HepG2 (cell line): ENCODE data around the gene AMIGO3. TPM values are rescaled to one million over a fixed set of nuclear protein-coding genes. Genes with fewer than 3 reads are reported as not detected.
"Not testable (repeated sequence)": the region's sequence is repeated elsewhere in the genome, so short reads cannot be mapped to it uniquely, and the experiment has no call there.

Source experiments
- ATAC-seq: fragments of 200-7000 bp; cut with Tn5 transposase; 3 replicates; pipeline ENCODE4 v1.9.1; 2020; ENCODE audit warnings: mild to moderate bottlenecking, moderate library complexity
- BruUV-seq: library from RNA; stranded (reverse); fragments of 400-500 nt; replicated peaks from 2 replicates; lab custom pipeline; 2021; lab: Mats Ljungman, UMichigan
- CTCF ChIA-PET: fragments of 300-600 bp; formaldehyde crosslinking; extraction: SDS; loops from one replicate; lab custom pipeline; 2021; ENCODE audit warnings: low total read pairs, inconsistent platforms, low intra/inter-chr PET ratio; lab: Yijun Ruan, JAX
- POLR2A ChIA-PET: fragments of 350-600 bp; sonication (Branson Sonifier 250); formaldehyde crosslinking; loops from one replicate; lab custom pipeline; 2020; ENCODE audit warnings: antibody characterized with exemption, inconsistent platforms; lab: Yijun Ruan, JAX
- DNase-seq: peaks from one replicate; pipeline ENCODE4 v3.0.0-alpha.2; 2015; ENCODE audit warnings: low spot score
- FAIRE-seq: peaks from 3 replicates; lab custom pipeline; 2011; peaks lifted over from hg19 to GRCh38; lab: Jason Lieb, UNC
- H2AFZ ChIP-seq: one replicate; pipeline ENCODE4 v1.6.1; 2011; ENCODE audit warnings: low read length, inconsistent platforms
- H3K27ac ChIP-seq: fragments of 300-600 bp; 3 replicates; pipeline ENCODE4 v1.8.0; 2011; ENCODE audit warnings: mixed run types, mild to moderate bottlenecking, mixed read lengths, low read length, inconsistent platforms; ENCODE audit not compliant: insufficient read depth; ENCODE audit errors: extremely low read length
- H3K27me3 ChIP-seq, 2 experiments: fragments of 200-600 bp in 1 of 2; 2 replicates in 1 of 2; 3 replicates in 1 of 2; pipeline versions ENCODE4 v1.6.0 to v1.8.0; 2011; ENCODE audit warnings: low read length in 2 of 2, mild to moderate bottlenecking in 2 of 2, moderate library complexity in 2 of 2, inconsistent platforms in 1 of 2; ENCODE audit not compliant: insufficient read depth in 2 of 2, control insufficient read depth in 1 of 2
- H3K36me3 ChIP-seq, 2 experiments: fragments of 200-600 bp in 1 of 2; replicated peaks in 1 of 2; 2 replicates in 1 of 2; 3 replicates in 1 of 2; pipeline versions ENCODE4 v1.5.1 to v1.8.0; 2011; ENCODE audit warnings: low read length in 2 of 2, inconsistent platforms in 1 of 2; ENCODE audit not compliant: insufficient read depth in 2 of 2, control insufficient read depth in 1 of 2
- H3K4me1 ChIP-seq: 2 replicates; pipeline ENCODE4 v1.5.1; 2012; ENCODE audit warnings: low read length, inconsistent platforms; ENCODE audit not compliant: insufficient read depth
- H3K4me2 ChIP-seq: 2 replicates; pipeline ENCODE4 v1.6.0; 2011; ENCODE audit warnings: low read depth, low read length, inconsistent platforms
- H3K4me3 ChIP-seq, 3 experiments: fragments of 200-600 bp in 1 of 3; sonication (generic), shearing (Covaris generic) in 1 of 3; replicated peaks in 1 of 3; 2 replicates each; pipeline ENCODE4 v1.5.1; 2011 to 2016; ENCODE audit warnings: low read length in 3 of 3, inconsistent platforms in 2 of 3, low read depth in 2 of 3, mild to moderate bottlenecking in 2 of 3, control low read depth in 1 of 3, mixed read lengths in 1 of 3; ENCODE audit not compliant: insufficient read depth in 1 of 3
- H3K79me2 ChIP-seq: one replicate; pipeline ENCODE4 v1.6.1; 2011; ENCODE audit warnings: low read length, inconsistent platforms; ENCODE audit not compliant: insufficient read depth
- H3K9ac ChIP-seq: 2 replicates; pipeline ENCODE4 v1.6.0; 2011; ENCODE audit warnings: mild to moderate bottlenecking, low read depth, low read length, inconsistent platforms; ENCODE audit not compliant: insufficient read depth
- H3K9me3 ChIP-seq: 2 replicates; pipeline ENCODE4 v1.5.1; 2012; ENCODE audit warnings: mild to moderate bottlenecking, low read length
- H4K20me1 ChIP-seq: 2 replicates; pipeline ENCODE4 v1.6.0; 2011; ENCODE audit warnings: inconsistent platforms, mild to moderate bottlenecking, low read length, moderate library complexity; ENCODE audit not compliant: insufficient read depth
- CREM ChIP-seq, 2 experiments: sonication (generic) in 1 of 2; formaldehyde crosslinking in 1 of 2; IDR thresholded peaks; 2 replicates each; pipeline versions ENCODE4 v1.4.0 to v1.6.1; 2016 to 2020; ENCODE audit warnings: antibody characterized with exemption in 1 of 2, mild to moderate bottlenecking in 1 of 2, missing genetic modification reagents in 1 of 2
- DMAP1 ChIP-seq: IDR thresholded peaks from 2 replicates; pipeline ENCODE4 v1.6.1; 2016
- ELF1 ChIP-seq: sonication (generic); formaldehyde crosslinking; IDR thresholded peaks from 2 replicates; pipeline ENCODE4 v1.4.0; 2020; ENCODE audit warnings: missing genetic modification reagents
- HMGXB4 ChIP-seq, 2 experiments: sonication (generic) in 1 of 2; formaldehyde crosslinking in 1 of 2; IDR thresholded peaks; 2 replicates each; pipeline versions ENCODE4 v1.4.0 to v1.6.1; 2018 to 2020; ENCODE audit warnings: missing genetic modification reagents in 2 of 2, borderline replicate concordance in 1 of 2, low read depth in 1 of 2, mild to moderate bottlenecking in 1 of 2, missing biosample characterization in 1 of 2
- HOXA3 ChIP-seq: sonication (generic); formaldehyde crosslinking; IDR thresholded peaks from 2 replicates; pipeline ENCODE4 v1.5.0; 2020; ENCODE audit warnings: missing genetic modification reagents
- LCORL ChIP-seq, 2 experiments: fragments of 450-650 bp in 1 of 2; sonication (generic) in 1 of 2; formaldehyde crosslinking in 1 of 2; IDR thresholded peaks; 2 replicates each; pipeline versions ENCODE4 v1.5.0 to v1.6.1; 2017 to 2020; ENCODE audit warnings: antibody characterized with exemption in 1 of 2, missing genetic modification reagents in 1 of 2
- NCOA2 ChIP-seq: sonication (generic); formaldehyde crosslinking; IDR thresholded peaks from 2 replicates; pipeline ENCODE4 v1.8.0; 2022; ENCODE audit warnings: inconsistent platforms
- YEATS4 ChIP-seq: sonication (generic); formaldehyde crosslinking; IDR thresholded peaks from 2 replicates; pipeline ENCODE4 v1.4.0; 2020; ENCODE audit warnings: missing genetic modification reagents, borderline replicate concordance
- ZNF264 ChIP-seq: sonication (generic); formaldehyde crosslinking; IDR thresholded peaks from 2 replicates; pipeline ENCODE4 v1.4.0; 2020; ENCODE audit warnings: missing genetic modification reagents
- ZNF430 ChIP-seq: sonication (generic); formaldehyde crosslinking; IDR thresholded peaks from 2 replicates; pipeline ENCODE4 v1.9.0; 2021; ENCODE audit warnings: mild to moderate bottlenecking, missing genetic modification reagents
- ZNF446 ChIP-seq: sonication (generic); formaldehyde crosslinking; IDR thresholded peaks from 2 replicates; pipeline ENCODE4 v1.5.0; 2020; ENCODE audit warnings: mild to moderate bottlenecking, missing genetic modification reagents
- ZSCAN12 ChIP-seq: sonication (generic); formaldehyde crosslinking; IDR thresholded peaks from 2 replicates; pipeline ENCODE4 v1.9.0; 2021; ENCODE audit warnings: mild to moderate bottlenecking, missing genetic modification reagents
- WGBS: methylation state at CpG from one replicate; pipeline ENCODE4 v1.1.6; 2017; ENCODE audit warnings: low lambda C conversion rate; 5-methylcytosine and 5-hydroxymethylcytosine counted together
- in situ Hi-C: cut with HindIII; loops from 2 replicates; pipeline ENCODE4 v1.10.0; 2017; ENCODE audit warnings: low pct_unique_long_range_greater_than_20kb; ENCODE audit not compliant: extremely low pct_ligation_motif_present
- intact Hi-C: fragments of 100-400 bp; cut with micrococcal nuclease; formaldehyde crosslinking; loops from one replicate; pipeline ENCODE4 v1.10.0; 2022; ENCODE audit not compliant: unreplicated experiment
- polyA plus RNA-seq, 8 experiments: library from polyadenylated mRNA; depleted of rRNA in 3 of 8; stranded (reverse) in 7 of 8; unstranded in 1 of 8; fragments of >200 nt; fragmentation: Illumina TruSeq in 4 of 8; extraction: Trizol in 4 of 8; gene quantifications; 2 replicates each; pipeline versions ENCODE4 v1.2.1 to v1.2.3, GENCODE V29; 2011 to 2016; ENCODE audit warnings: low read depth in 4 of 8, missing spikeins in 1 of 8, mixed read lengths in 1 of 8; ENCODE audit not compliant: insufficient read depth in 1 of 8
- total RNA-seq, 5 experiments: library from RNA; depleted of rRNA; stranded (reverse); fragments of >200 nt; fragmentation: Illumina TruSeq; extraction: Trizol; gene quantifications; 2 replicates each; pipeline ENCODE4 v1.2.3, GENCODE V29; 2016; ENCODE audit warnings: low read depth in 1 of 5
- TF ChIP-seq, protein P1 (sequence below): sonication (generic); formaldehyde crosslinking; IDR thresholded peaks from 2 replicates; pipeline ENCODE4 v1.5.0; 2020; ENCODE audit warnings: mild to moderate bottlenecking, missing genetic modification reagents, borderline replicate concordance

AMIGO3 gene
- total and polyA plus RNA-seq, 2 of the 13 experiments (the other 11 are each of a cell fraction or from before 2014, with no cell fraction given), result 0.35 TPM; not detected in 1

- TF ChIP-seq, protein P1, sequence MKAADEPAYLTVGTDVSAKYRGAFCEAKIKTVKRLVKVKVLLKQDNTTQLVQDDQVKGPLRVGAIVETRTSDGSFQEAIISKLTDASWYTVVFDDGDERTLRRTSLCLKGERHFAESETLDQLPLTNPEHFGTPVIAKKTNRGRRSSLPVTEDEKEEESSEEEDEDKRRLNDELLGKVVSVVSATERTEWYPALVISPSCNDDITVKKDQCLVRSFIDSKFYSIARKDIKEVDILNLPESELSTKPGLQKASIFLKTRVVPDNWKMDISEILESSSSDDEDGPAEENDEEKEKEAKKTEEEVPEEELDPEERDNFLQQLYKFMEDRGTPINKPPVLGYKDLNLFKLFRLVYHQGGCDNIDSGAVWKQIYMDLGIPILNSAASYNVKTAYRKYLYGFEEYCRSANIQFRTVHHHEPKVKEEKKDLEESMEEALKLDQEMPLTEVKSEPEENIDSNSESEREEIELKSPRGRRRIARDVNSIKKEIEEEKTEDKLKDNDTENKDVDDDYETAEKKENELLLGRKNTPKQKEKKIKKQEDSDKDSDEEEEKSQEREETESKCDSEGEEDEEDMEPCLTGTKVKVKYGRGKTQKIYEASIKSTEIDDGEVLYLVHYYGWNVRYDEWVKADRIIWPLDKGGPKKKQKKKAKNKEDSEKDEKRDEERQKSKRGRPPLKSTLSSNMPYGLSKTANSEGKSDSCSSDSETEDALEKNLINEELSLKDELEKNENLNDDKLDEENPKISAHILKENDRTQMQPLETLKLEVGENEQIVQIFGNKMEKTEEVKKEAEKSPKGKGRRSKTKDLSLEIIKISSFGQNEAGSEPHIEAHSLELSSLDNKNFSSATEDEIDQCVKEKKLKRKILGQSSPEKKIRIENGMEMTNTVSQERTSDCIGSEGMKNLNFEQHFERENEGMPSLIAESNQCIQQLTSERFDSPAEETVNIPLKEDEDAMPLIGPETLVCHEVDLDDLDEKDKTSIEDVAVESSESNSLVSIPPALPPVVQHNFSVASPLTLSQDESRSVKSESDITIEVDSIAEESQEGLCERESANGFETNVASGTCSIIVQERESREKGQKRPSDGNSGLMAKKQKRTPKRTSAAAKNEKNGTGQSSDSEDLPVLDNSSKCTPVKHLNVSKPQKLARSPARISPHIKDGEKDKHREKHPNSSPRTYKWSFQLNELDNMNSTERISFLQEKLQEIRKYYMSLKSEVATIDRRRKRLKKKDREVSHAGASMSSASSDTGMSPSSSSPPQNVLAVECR (CRISPR knock-in tag), result peak; percentile 75; the same call in 1 of the 2 replicates
- TF ChIP-seq ZSCAN12 (CRISPR knock-in tag) (0 out of 2 replicates have a peak, but pooled peaks have one; percentile 40), ZNF264 (CRISPR knock-in tag) (0 out of 2 replicates have a peak, but pooled peaks have one; percentile 44), NCOA2 (CRISPR knock-in tag) (peak; percentile 59), ZNF430 (CRISPR knock-in tag) (0 out of 2 replicates have a peak, but pooled peaks have one; percentile 65), ELF1 (CRISPR knock-in tag) (peak; percentile 18), CREM (IDR thresholded peaks at IDR 0.05) (peak; percentile 53; the same call in 1 of the 2 replicates), DMAP1 (peak; percentile 93), ZNF446 (CRISPR knock-in tag) (0 out of 2 replicates have a peak, but pooled peaks have one; percentile 8), HOXA3 (peak; percentile 67; the same call in 1 of the 2 replicates), HMGXB4 (CRISPR knock-in tag; IDR thresholded peaks at IDR 0.05; ENCODE audit: borderline replicate concordance in 1 of 2, low read depth in 1 of 2) (0 out of 4 replicates have a peak, but pooled peaks of 1 of the 2 experiments have one; percentile 46), YEATS4 (CRISPR knock-in tag) (peak; percentile 87), LCORL (CRISPR knock-in tag; IDR thresholded peaks at IDR 0.05) (peak; percentile 60)
- TF ChIP-seq CREM (CRISPR knock-in tag; IDR thresholded peaks at IDR 0.05); LCORL (IDR thresholded peaks at IDR 0.05): not testable (repeated sequence)
These were observed 31.0 kb downstream of the AMIGO3 start (continued) for GRCh38 chr3:49688338-49689045.

- ATAC-seq, H2AFZ ChIP-seq, BruUV-seq, FAIRE-seq, DNase-seq, POLR2A ChIA-PET, CTCF ChIA-PET, H3K27me3 ChIP-seq, in situ Hi-C loops, intact Hi-C loops, H3K9me3 ChIP-seq: not testable (repeated sequence)
- Histone ChIP-seq H3K4me2 (peak overlapping the region; percentile 96), H3K27ac (peak overlapping the region; percentile 96), H3K36me3 (peaks cover 13 to 19% of the 10 kb centered on the region in 2 experiments), H3K4me1 (peaks cover 53% of the 10 kb centered on the region), H3K9ac (peak overlapping the region; percentile 97), H4K20me1 (peaks cover 12% of the 10 kb centered on the region; the same call in 1 of the 2 replicates), H3K4me3 (peak overlapping the region in 2 of 3 experiments; percentile 89 to 96; a peak in 3 of 6 replicates), H3K79me2 (peaks cover 35% of the 10 kb centered on the region)
- WGBS, result 90% methylated on average over 9 of the region's 12 CpGs
These were observed 32.1 kb downstream of the AMIGO3 start for GRCh38 chr3:49687424-49687795.
